Measurements from ENCODE around the gene JOSD1.

The JOSD1 gene

GRCh38 chr22:38694940-38695339 is 5.8 kb downstream of the JOSD1 start:
- H3K4me3 ChIP-seq (ENCODE audit: control insufficient read depth, low read depth, low read length): no peak overlapping the region
- TF ChIP-seq CTCF (IDR thresholded peaks at IDR 0.05; ENCODE audit: control insufficient read depth, insufficient read depth, low read depth, low read length, missing control alignments): no peak
- no peak for DNase-seq (ENCODE audit: low read depth)

GRCh38 chr22:38694049-38694448 is 6.7 kb downstream of the JOSD1 start:
- no peak for DNase-seq (ENCODE audit: low read depth)
- no peak for TF ChIP-seq CTCF (IDR thresholded peaks at IDR 0.05; ENCODE audit: control insufficient read depth, insufficient read depth, low read depth, low read length, missing control alignments)
- no peak overlapping the region for H3K4me3 ChIP-seq (ENCODE audit: control insufficient read depth, low read depth, low read length)

GRCh38 chr22:38689651-38690050 is 11.1 kb downstream of the JOSD1 start:
- no peak for TF ChIP-seq CTCF (IDR thresholded peaks at IDR 0.05; ENCODE audit: control insufficient read depth, insufficient read depth, low read depth, low read length, missing control alignments)
- no peak overlapping the region for H3K4me3 ChIP-seq (ENCODE audit: control insufficient read depth, low read depth, low read length)
- no peak for DNase-seq (ENCODE audit: low read depth)

GRCh38 chr22:38685761-38686160 is 15.0 kb downstream of the JOSD1 start:
- no peak for DNase-seq (ENCODE audit: low read depth)
- TF ChIP-seq CTCF (IDR thresholded peaks at IDR 0.05; ENCODE audit: control insufficient read depth, insufficient read depth, low read depth, low read length, missing control alignments): no peak
- H3K4me3 ChIP-seq (ENCODE audit: control insufficient read depth, low read depth, low read length): no peak overlapping the region

- no peak for TF ChIP-seq CTCF (IDR thresholded peaks at IDR 0.05; ENCODE audit: control insufficient read depth, insufficient read depth, low read depth, low read length, missing control alignments)
- DNase-seq (ENCODE audit: low read depth): no peak
Observed at GRCh38 chr22:38684895-38685294, 15.8 kb downstream of the JOSD1 start.

GRCh38 chr22:38681582-38682335 is 19.0 kb downstream of the JOSD1 start, which contains the start of gene TOMM22:
TOMM22 (plus strand) TSS chr22:38681957; CDS start chr22:38681979, 22 bp downstream.
- DNase-seq (ENCODE audit: low read depth): no peak
- peak within 1 kb of the TSS; percentile 90 for H3K4me3 ChIP-seq (ENCODE audit: control insufficient read depth, low read depth, low read length)
- peak; percentile 54 for TF ChIP-seq CTCF (IDR thresholded peaks at IDR 0.05; ENCODE audit: control insufficient read depth, insufficient read depth, low read depth, low read length, missing control alignments)

More at GRCh38 chr22:38684895-38685294, 15.8 kb downstream of the JOSD1 start:
- no peak overlapping the region for H3K4me3 ChIP-seq (ENCODE audit: control insufficient read depth, low read depth, low read length)

All from AG09309 (cell line).